ENCODE results near the gene PORCN. TPM values are rescaled to one million over a fixed set of nuclear protein-coding genes. Genes with fewer than 3 reads are reported as not detected.

The PORCN gene
- total RNA-seq, 1 experiment from 2014 or later = 12.6 TPM

- TF ChIP-seq, protein P1, sequence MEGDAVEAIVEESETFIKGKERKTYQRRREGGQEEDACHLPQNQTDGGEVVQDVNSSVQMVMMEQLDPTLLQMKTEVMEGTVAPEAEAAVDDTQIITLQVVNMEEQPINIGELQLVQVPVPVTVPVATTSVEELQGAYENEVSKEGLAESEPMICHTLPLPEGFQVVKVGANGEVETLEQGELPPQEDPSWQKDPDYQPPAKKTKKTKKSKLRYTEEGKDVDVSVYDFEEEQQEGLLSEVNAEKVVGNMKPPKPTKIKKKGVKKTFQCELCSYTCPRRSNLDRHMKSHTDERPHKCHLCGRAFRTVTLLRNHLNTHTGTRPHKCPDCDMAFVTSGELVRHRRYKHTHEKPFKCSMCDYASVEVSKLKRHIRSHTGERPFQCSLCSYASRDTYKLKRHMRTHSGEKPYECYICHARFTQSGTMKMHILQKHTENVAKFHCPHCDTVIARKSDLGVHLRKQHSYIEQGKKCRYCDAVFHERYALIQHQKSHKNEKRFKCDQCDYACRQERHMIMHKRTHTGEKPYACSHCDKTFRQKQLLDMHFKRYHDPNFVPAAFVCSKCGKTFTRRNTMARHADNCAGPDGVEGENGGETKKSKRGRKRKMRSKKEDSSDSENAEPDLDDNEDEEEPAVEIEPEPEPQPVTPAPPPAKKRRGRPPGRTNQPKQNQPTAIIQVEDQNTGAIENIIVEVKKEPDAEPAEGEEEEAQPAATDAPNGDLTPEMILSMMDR (conservative IDR thresholded peaks at IDR 0.05) = no peak
- H3K18ac ChIP-seq (ENCODE audit: insufficient read length, low read depth, low read length) = no peak overlapping the region
- peaks cover 74% of the 10 kb centered on the region in 2 experiments for H3K9me3 Mint-ChIP-seq
- no peak overlapping the region for H3K4me2 ChIP-seq (ENCODE audit: insufficient read depth, insufficient read length, low read length)
- no peak overlapping the region for H3K4ac ChIP-seq (ENCODE audit: low read depth, low read length)
- H3K23ac ChIP-seq (ENCODE audit: insufficient read length, low read depth, low read length) = no peak overlapping the region
- H3T11ph ChIP-seq (ENCODE audit: low read length) = no peak overlapping the region
- H2BK5ac ChIP-seq (ENCODE audit: insufficient read length, low read length) = no peak overlapping the region
- H2BK20ac ChIP-seq (ENCODE audit: low read depth, low read length, poor library complexity, severe bottlenecking) = no peak overlapping the region
- no peaks in the 10 kb centered on the region for H4K20me1 ChIP-seq (ENCODE audit: control insufficient read depth, insufficient read depth, insufficient read length)
- no peak overlapping the region for H2BK15ac ChIP-seq (ENCODE audit: low read depth, low read length)
- no peaks in the 10 kb centered on the region for H3K27me3 Mint-ChIP-seq (ENCODE audit: low read depth)
- no peak overlapping the region for H4K91ac ChIP-seq (ENCODE audit: insufficient read length, low read depth, low read length)
- H3K79me2 ChIP-seq (ENCODE audit: insufficient read depth, low read length) = no peaks in the 10 kb centered on the region
- no peak overlapping the region for H3K27ac ChIP-seq (ENCODE audit: insufficient read length, low read depth, low read length)
- H3K4me3 Mint-ChIP-seq = no peak overlapping the region
- H2BK12ac ChIP-seq (ENCODE audit: insufficient read length, low read depth, low read length) = no peak overlapping the region
- H3K4me1 ChIP-seq (ENCODE audit: insufficient read depth, low read length) = no peaks in the 10 kb centered on the region
- WGBS (ENCODE audit: extremely low coverage, insufficient read length, low lambda C conversion rate) = no CpG with 5 or more reads among the region's 1 CpG
- no peaks in the 10 kb centered on the region for H3K27me3 ChIP-seq (ENCODE audit: insufficient read depth, low read length)
- H3K36me3 Mint-ChIP-seq (ENCODE audit: insufficient read depth in 1 of 3, low read depth in 3 of 3) = peaks cover 12 to 45% (median 27%) of the 10 kb centered on the region in 3 experiments
- H3K79me1 ChIP-seq (ENCODE audit: insufficient read depth, low read depth, low read length, poor library complexity, severe bottlenecking) = no peaks in the 10 kb centered on the region
- H4K5ac ChIP-seq (ENCODE audit: insufficient read length, low read depth, low read length) = no peak overlapping the region
- H3K56ac ChIP-seq (ENCODE audit: insufficient read length, low read depth, low read length) = no peak overlapping the region
- peaks cover 37% of the 10 kb centered on the region for H3K9me3 ChIP-seq (ENCODE audit: control insufficient read depth, low read depth, low read length)
- H2AK5ac ChIP-seq (ENCODE audit: insufficient read length, low read length) = no peak overlapping the region
- peak overlapping the region in 1 of 3 experiments; percentile 5; a peak in 1 of 7 replicates for H3K27ac Mint-ChIP-seq
- H4K8ac ChIP-seq (replicated peaks; ENCODE audit: insufficient read length, low read depth, low read length) = no peak overlapping the region
- no peak overlapping the region for H3K14ac ChIP-seq (ENCODE audit: insufficient read depth, low read length)
- H3K9ac ChIP-seq (ENCODE audit: extremely low read depth, insufficient read length, low read length) = no peak overlapping the region
- no peaks in the 10 kb centered on the region for H3K23me2 ChIP-seq (ENCODE audit: insufficient read length, low read depth, low read length, poor library complexity, severe bottlenecking)
- H3K4me1 Mint-ChIP-seq = no peaks in the 10 kb centered on the region
- no peak overlapping the region for H2BK120ac ChIP-seq (ENCODE audit: low read depth, low read length, poor library complexity, severe bottlenecking)
- DNase-seq = no peak
- H2AFZ ChIP-seq (ENCODE audit: low read length) = no peak overlapping the region
Measured at GRCh38 chrX:48532161-48532560, 23.4 kb downstream of the PORCN start.

Measured in H9 (cell line).